MCF 10A (cell line): ENCODE data around the gene RUVBL2. TPM values are rescaled to one million over a fixed set of nuclear protein-coding genes. Genes with fewer than 3 reads are reported as not detected.
"Not testable (repeated sequence)": the region's sequence is repeated elsewhere in the genome, so short reads cannot be mapped to it uniquely, and the experiment has no call there.

Experiments used
- BruUV-seq: library from RNA; stranded (reverse); fragments of 400-500 nt; replicated peaks from 2 replicates; lab custom pipeline; 2021; lab: Mats Ljungman, UMichigan
- CTCF ChIA-PET: fragments of 300-600 bp; sonication (Branson Sonifier 250); formaldehyde crosslinking; extraction: SDS; loops from one replicate; lab custom pipeline; 2021; ENCODE audit warnings: antibody characterized with exemption, inconsistent platforms; lab: Yijun Ruan, JAX
- POLR2A ChIA-PET: fragments of 300-600, 350-650 bp; sonication (Branson Sonifier 250); formaldehyde crosslinking; extraction: SDS; loops from one replicate; lab custom pipeline; 2020; ENCODE audit warnings: antibody characterized with exemption, inconsistent platforms; lab: Yijun Ruan, JAX
- DNase-seq: peaks from one replicate; pipeline ENCODE4 v3.0.0-alpha.2; 2018; ENCODE audit not compliant: unreplicated experiment
- H3K27ac Mint-ChIP-seq: one replicate; pipeline ENCODE4 v1.8.0; 2022; ENCODE audit warnings: mild to moderate bottlenecking, low read depth, mixed read lengths; ENCODE audit not compliant: unreplicated experiment
- H3K27me3 Mint-ChIP-seq: one replicate; pipeline ENCODE4 v1.8.0; 2022; ENCODE audit warnings: mixed read lengths; ENCODE audit not compliant: insufficient read depth, unreplicated experiment
- H3K36me3 Mint-ChIP-seq: one replicate; pipeline ENCODE4 v1.8.0; 2022; ENCODE audit warnings: mild to moderate bottlenecking, moderate library complexity, mixed read lengths; ENCODE audit not compliant: insufficient read depth, unreplicated experiment
- H3K4me1 Mint-ChIP-seq: one replicate; pipeline ENCODE4 v1.8.0; 2022; ENCODE audit warnings: mixed read lengths; ENCODE audit not compliant: insufficient read depth, unreplicated experiment
- H3K4me3 Mint-ChIP-seq: one replicate; pipeline ENCODE4 v1.8.0; 2022; ENCODE audit warnings: mild to moderate bottlenecking, moderate library complexity, mixed read lengths; ENCODE audit not compliant: unreplicated experiment
- H3K9me3 Mint-ChIP-seq: one replicate; pipeline ENCODE4 v1.8.0; 2022; ENCODE audit warnings: mixed read lengths; ENCODE audit not compliant: unreplicated experiment
- intact Hi-C: fragments of 100-400 bp; cut with micrococcal nuclease; formaldehyde crosslinking; loops from 2 replicates; pipeline ENCODE4 v1.14.1; 2022
- total RNA-seq: library from RNA; stranded (reverse); gene quantifications from 2 replicates; pipeline ENCODE4 v1.2.3, GENCODE V29; 2022
- TF ChIP-seq, protein P1 (sequence below): fragments of 200-600 bp; IDR thresholded peaks from one replicate; pipeline ENCODE4 v1.8.0; 2022; ENCODE audit warnings: antibody characterized with exemption, mild to moderate bottlenecking; ENCODE audit not compliant: unreplicated experiment

The RUVBL2 gene
- total RNA-seq, 1 experiment from 2014 or later: 156 TPM

DNA sequence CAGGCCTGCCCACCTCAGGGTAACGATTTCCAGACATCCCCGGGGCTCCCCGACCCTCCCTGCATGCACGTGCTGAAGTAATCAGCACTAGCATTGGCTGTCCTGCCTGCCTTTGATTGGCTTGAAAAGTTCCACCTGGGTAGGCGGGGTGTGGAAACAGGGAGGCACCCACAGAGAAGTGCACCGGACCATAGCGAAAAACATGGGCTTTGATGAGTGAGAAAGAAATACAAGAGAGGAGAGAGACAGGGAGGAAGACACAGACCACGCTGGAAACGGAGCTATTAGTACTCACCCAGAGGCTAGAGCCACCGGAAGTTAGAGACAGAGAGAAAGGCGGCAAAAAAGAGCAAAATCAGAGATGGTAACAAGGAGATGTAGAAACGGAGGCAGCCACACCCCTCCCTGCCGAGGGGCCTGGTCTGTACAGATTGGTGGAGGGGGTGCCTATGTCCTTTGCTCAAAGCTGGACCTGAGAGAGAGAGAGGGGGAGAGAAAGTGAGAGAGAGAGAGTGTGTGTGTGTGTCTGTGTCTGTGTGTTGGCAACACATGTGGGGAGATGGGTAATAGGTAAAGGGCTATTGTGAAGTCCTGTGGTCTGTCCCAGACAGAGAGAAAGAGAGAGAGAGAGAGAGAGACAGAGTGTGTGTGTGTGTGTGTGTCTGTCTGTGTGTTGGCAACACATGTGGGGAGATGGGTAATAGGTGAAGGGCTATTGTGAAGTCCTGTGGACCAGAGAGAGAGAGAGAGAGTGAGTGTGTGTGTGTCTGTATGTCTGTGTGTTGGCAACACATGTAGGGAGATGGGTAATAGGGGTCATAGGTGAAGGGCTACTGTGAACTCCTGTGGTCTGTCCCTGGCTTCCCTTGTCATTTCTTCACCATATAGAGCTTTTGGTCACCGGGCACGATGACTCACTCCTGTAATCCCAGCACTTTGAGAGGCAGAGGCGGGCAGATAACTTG is 27.5 kb downstream of the RUVBL2 start:
- intact Hi-C loops: no loop called here
- Mint-ChIP-seq H3K27me3 (no peaks in the 10 kb centered on the region), H3K27ac (no peak overlapping the region), H3K4me1 (peaks cover 22% of the 10 kb centered on the region), H3K36me3 (peaks cover 19% of the 10 kb centered on the region), H3K4me3 (no peak overlapping the region), H3K9me3 (no peaks in the 10 kb centered on the region)
- ChIA-PET CTCF (interaction anchor here (1.4 kb wide), 1 partner anchor 22 kb away, joined by 3 read pairs; no protein-coding TSS in a partner anchor), POLR2A (interaction anchor here (1.2 kb wide), 1 partner anchor 44 kb away, joined by 4 read pairs; no protein-coding TSS in a partner anchor)
- DNase-seq: peak; percentile 49
- TF ChIP-seq, protein P1, sequence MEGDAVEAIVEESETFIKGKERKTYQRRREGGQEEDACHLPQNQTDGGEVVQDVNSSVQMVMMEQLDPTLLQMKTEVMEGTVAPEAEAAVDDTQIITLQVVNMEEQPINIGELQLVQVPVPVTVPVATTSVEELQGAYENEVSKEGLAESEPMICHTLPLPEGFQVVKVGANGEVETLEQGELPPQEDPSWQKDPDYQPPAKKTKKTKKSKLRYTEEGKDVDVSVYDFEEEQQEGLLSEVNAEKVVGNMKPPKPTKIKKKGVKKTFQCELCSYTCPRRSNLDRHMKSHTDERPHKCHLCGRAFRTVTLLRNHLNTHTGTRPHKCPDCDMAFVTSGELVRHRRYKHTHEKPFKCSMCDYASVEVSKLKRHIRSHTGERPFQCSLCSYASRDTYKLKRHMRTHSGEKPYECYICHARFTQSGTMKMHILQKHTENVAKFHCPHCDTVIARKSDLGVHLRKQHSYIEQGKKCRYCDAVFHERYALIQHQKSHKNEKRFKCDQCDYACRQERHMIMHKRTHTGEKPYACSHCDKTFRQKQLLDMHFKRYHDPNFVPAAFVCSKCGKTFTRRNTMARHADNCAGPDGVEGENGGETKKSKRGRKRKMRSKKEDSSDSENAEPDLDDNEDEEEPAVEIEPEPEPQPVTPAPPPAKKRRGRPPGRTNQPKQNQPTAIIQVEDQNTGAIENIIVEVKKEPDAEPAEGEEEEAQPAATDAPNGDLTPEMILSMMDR: no peak
- BruUV-seq: no TSS peak

DNA sequence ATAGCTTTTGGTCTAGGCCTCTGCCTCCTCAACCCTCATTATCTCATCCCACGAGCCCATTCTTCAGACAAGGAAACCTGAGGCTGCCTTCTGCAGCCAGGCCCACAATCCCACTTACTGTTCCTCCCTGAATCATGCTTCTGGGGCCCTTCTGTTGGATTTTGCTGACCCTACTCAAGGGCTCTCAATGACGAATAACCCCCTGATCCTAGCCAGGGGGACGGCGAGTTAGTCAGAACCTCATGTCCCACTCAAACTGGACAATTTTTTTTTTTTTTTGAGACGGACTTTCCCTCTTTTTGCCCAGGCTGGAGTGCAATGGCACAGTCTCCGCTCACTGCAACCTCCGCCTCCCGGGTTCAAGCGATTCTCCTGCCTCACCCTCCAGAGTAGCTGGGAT is 28.4 kb downstream of the RUVBL2 start:
- TF ChIP-seq, protein P1: no peak
- Mint-ChIP-seq H3K9me3 (no peaks in the 10 kb centered on the region), H3K27ac (no peak overlapping the region), H3K36me3 (peaks cover 13% of the 10 kb centered on the region), H3K4me1 (peaks cover 22% of the 10 kb centered on the region), H3K27me3 (no peaks in the 10 kb centered on the region), H3K4me3 (no peak overlapping the region)
- POLR2A ChIA-PET: no interaction called here
- no peak for DNase-seq
- intact Hi-C loops: no loop called here
- no TSS peak for BruUV-seq
- CTCF ChIA-PET: no interaction called here

DNA sequence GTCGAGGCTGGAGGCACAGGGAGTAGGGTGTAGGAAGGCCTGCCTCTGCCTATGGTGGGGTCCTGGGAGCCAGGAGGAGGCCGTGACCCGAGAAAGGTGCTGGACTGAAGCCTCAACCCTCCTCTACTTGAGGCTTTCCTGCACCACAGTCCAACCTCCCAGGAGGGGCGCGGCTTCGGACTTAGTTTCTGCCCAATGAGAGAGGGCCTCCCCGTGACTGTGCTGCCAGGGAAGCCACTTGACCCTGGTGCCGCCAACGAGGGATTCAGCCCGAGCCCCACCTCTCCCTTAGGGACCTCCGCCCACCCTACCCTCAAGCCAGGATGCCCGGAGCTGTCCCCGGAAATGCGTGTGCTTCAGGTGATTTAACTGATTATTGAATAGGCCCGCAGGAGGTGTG is 30.5 kb downstream of the RUVBL2 start, which contains the start of gene CGB3:
CGB3 (minus strand) TSS at position 101 of the 400 bp plus-strand sequence. CDS start 362 bp downstream, outside the sequence.
- H3K27me3 Mint-ChIP-seq, H3K36me3 Mint-ChIP-seq, BruUV-seq, H3K9me3 Mint-ChIP-seq, CTCF ChIA-PET, H3K27ac Mint-ChIP-seq, POLR2A ChIA-PET, intact Hi-C loops, DNase-seq, H3K4me3 Mint-ChIP-seq: not testable (repeated sequence)
- H3K4me1 Mint-ChIP-seq: peaks cover 18% of the 10 kb centered on the region

DNA sequence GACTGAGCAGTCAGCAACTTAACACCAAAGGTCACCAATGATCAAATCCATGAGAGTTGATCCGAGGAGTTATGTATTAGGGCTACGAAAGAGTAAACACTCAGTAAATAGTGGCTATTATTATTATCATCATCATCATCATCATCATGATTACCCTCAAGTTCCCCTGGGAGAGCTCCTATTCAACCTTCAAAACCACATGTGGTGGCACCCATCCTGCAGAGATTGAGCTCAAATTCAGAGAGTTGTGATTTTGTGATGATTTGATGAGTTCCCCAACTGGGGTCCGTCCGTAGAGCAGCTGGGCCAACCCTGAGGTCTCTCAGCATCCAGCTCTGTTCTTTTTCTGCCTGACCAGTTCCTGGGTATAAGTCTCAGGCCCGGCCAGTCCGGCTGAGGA is 31.4 kb downstream of the RUVBL2 start:
- intact Hi-C loops, H3K27ac Mint-ChIP-seq, H3K4me3 Mint-ChIP-seq, H3K36me3 Mint-ChIP-seq, BruUV-seq, DNase-seq, CTCF ChIA-PET, POLR2A ChIA-PET, H3K9me3 Mint-ChIP-seq, H3K27me3 Mint-ChIP-seq: not testable (repeated sequence)
- peaks cover 15% of the 10 kb centered on the region for H3K4me1 Mint-ChIP-seq

DNA sequence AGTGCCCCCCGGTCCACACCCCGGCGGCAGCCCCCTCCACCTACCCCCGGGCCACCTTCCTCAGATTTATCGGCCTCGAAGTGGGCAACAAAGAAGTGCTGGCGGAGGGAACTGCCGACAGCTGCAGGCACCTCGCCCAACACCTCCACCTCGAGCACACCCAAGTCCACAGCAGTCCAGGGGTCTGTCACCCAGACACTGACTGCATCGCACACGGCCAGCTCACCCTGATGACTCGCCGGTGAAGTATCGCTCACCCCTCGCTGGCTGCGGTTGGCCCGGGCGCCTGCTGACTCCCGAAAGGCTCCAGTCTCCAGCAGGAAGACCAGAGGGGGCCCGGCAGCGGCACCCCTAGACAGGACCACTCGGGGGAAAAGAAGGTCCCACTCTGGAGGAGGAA is 31.9 kb downstream of the RUVBL2 start:
- POLR2A ChIA-PET, CTCF ChIA-PET, DNase-seq, H3K36me3 Mint-ChIP-seq, H3K27me3 Mint-ChIP-seq, BruUV-seq, H3K4me3 Mint-ChIP-seq, H3K27ac Mint-ChIP-seq, H3K9me3 Mint-ChIP-seq, intact Hi-C loops: not testable (repeated sequence)
- H3K4me1 Mint-ChIP-seq: peaks cover 15% of the 10 kb centered on the region

DNA sequence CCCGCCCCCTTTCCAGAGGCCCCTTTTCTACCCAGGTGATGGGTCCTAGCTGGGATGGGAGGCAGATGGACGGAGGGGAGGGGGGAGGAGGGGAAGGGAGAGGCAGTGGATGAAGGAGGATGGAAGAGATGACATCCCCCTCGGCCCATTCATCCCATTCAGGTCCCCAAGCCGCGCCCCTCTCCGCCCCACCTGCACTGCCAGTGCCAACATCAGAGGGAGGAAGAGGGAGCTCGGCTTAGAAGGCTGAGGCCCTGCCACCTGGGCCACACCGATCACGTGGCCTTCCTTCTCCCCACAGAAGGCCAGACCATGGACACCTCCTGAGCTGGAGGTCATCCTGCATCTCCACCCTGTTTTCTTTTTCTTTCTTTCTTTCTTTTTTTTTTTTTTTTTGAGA is 35.0 kb downstream of the RUVBL2 start:
- POLR2A ChIA-PET, BruUV-seq, intact Hi-C loops, H3K4me1 Mint-ChIP-seq, H3K4me3 Mint-ChIP-seq, DNase-seq, H3K27me3 Mint-ChIP-seq, H3K9me3 Mint-ChIP-seq, CTCF ChIA-PET, H3K27ac Mint-ChIP-seq, H3K36me3 Mint-ChIP-seq: not testable (repeated sequence)

DNA sequence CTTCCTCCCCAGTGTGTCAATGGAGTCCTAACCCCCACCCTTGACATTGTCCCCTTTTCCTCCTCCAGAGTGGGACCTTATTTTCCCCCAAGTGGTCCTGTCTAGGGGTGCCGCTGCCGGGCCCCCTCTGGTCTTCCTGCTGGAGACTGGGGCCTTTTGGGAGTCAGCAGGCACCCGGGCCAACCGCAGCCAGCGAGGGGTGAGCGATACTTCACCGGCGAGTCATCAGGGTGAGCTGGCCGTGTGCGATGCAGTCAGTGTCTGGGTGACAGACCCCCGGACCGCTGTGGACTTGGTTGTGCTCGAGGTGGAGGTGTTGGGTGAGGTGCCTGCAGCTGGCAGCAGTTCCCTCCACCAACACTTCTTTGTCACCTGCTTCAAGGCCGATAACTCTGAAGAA is 36.1 kb downstream of the RUVBL2 start:
- H3K27me3 Mint-ChIP-seq, H3K4me3 Mint-ChIP-seq, H3K27ac Mint-ChIP-seq, H3K9me3 Mint-ChIP-seq, H3K4me1 Mint-ChIP-seq, intact Hi-C loops, POLR2A ChIA-PET, H3K36me3 Mint-ChIP-seq, DNase-seq, BruUV-seq: not testable (repeated sequence)
- CTCF ChIA-PET: interaction anchor here (0.6 to 0.7 kb wide), 2 partner anchors 28 to 1274 kb away, joined by 3 read pairs; partner anchors contain the start of gene CGB7
